Measurements from ENCODE around the gene CROCC. TPM values are rescaled to one million over a fixed set of nuclear protein-coding genes. Genes with fewer than 3 reads are reported as not detected.
"Not testable (repeated sequence)": the region's sequence is repeated elsewhere in the genome, so short reads cannot be mapped to it uniquely, and the experiment has no call there.

The CROCC gene
- total RNA-seq, 1 donor from 2014 or later, result 24.7 TPM

DNA sequence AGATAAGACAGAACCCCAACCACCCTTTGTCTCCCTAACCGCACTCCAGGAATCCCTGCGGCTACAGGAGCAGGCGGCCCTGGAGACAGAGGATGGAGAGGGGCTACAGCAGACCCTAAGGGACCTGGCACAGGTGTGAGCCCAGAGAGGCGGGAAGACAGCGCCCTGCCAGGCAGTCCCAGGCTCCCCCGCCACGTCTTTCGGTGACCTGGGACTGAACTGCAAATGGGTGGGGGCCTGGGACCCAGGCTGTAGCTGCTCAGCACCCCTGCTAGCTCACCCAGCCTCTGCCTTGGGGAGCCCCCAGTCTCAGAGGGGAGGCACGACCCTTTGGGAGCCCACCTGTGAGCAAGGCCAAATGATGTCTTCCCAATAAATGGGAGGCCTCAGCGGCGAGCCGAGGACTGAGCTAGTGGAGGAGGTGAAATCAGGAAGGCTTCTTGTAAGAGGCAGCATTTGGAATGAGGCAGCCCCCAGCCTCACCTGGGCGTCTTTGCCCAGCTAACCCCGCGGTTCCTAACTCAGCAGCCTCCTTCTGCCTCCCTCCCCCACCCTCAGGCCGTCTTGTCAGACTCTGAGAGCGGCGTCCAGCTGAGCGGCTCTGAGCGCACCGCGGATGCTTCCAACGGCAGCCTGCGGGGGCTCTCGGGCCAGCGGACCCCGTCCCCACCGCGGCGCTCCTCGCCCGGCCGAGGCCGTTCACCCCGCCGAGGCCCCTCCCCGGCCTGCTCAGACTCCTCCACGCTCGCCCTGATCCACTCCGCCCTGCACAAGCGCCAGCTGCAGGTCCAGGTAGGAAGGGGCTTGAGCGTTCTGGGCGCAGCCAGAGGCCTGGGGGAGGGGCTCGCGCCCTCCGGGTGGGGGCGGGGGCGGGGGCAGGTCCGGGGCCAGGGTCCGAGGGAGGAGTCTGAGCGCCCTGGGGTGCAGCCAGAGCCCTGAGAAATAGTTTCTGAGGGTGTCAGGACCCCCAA lies 16.9 kb downstream of the CROCC start:
- no peaks in the 10 kb centered on the region for H3K4me1 Mint-ChIP-seq (ENCODE audit: low read depth)
- peaks cover 1% of the 10 kb centered on the region for H3K36me3 Mint-ChIP-seq (ENCODE audit: low read depth)
- TF ChIP-seq, protein P1, sequence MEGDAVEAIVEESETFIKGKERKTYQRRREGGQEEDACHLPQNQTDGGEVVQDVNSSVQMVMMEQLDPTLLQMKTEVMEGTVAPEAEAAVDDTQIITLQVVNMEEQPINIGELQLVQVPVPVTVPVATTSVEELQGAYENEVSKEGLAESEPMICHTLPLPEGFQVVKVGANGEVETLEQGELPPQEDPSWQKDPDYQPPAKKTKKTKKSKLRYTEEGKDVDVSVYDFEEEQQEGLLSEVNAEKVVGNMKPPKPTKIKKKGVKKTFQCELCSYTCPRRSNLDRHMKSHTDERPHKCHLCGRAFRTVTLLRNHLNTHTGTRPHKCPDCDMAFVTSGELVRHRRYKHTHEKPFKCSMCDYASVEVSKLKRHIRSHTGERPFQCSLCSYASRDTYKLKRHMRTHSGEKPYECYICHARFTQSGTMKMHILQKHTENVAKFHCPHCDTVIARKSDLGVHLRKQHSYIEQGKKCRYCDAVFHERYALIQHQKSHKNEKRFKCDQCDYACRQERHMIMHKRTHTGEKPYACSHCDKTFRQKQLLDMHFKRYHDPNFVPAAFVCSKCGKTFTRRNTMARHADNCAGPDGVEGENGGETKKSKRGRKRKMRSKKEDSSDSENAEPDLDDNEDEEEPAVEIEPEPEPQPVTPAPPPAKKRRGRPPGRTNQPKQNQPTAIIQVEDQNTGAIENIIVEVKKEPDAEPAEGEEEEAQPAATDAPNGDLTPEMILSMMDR (IDR thresholded peaks at IDR 0.05), result no peak
- no peak overlapping the region for H3K4me3 Mint-ChIP-seq (ENCODE audit: unreplicated experiment)
- DNase-seq (ENCODE audit: low spot score), result no peak
- no peaks in the 10 kb centered on the region for H3K9me3 Mint-ChIP-seq (ENCODE audit: low read depth)
- H3K27me3 Mint-ChIP-seq (ENCODE audit: low read depth), result no peaks in the 10 kb centered on the region
- no peak overlapping the region for H3K27ac Mint-ChIP-seq (ENCODE audit: unreplicated experiment)

DNA sequence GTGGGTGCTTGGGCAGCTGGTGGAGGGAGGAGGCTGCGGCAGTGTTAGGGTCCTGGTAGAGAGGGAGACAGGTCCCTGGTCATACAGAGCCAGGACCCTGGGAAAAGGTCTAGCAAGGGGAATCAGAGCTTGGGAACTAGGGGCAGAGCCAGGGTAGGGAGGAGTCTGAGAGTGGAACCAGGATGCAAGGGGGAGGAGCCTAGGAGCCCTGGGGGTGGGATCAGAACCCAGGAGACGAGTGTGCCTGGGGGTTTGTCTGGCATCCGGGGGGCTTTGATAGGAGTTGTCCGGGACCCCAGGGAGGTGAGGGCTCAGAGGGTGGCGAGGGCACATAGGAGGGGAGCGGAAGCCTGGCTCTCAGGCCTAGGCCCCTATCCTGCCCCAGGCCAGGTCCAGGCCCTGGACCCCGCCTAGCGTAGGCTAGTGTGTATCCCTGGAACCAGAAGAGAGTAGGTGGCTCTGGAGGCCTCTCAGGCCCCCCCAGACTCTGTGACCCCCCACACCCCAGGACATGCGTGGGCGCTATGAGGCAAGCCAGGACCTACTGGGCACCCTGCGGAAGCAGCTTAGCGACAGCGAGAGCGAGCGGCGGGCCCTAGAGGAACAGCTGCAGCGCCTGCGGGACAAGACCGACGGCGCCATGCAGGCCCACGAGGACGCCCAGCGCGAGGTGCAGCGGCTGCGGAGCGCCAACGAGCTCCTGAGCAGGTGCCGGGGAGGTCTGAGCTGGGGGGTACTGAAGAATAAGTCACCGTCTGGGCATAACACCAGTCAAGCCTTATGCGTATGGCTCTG lies 17.9 kb downstream of the CROCC start:
- H3K9me3 Mint-ChIP-seq (ENCODE audit: low read depth); H3K27me3 Mint-ChIP-seq (ENCODE audit: low read depth); H3K27ac Mint-ChIP-seq (ENCODE audit: unreplicated experiment); DNase-seq (ENCODE audit: low spot score); H3K4me3 Mint-ChIP-seq (ENCODE audit: unreplicated experiment); H3K36me3 Mint-ChIP-seq (ENCODE audit: low read depth); H3K4me1 Mint-ChIP-seq (ENCODE audit: low read depth): not testable (repeated sequence)

DNA sequence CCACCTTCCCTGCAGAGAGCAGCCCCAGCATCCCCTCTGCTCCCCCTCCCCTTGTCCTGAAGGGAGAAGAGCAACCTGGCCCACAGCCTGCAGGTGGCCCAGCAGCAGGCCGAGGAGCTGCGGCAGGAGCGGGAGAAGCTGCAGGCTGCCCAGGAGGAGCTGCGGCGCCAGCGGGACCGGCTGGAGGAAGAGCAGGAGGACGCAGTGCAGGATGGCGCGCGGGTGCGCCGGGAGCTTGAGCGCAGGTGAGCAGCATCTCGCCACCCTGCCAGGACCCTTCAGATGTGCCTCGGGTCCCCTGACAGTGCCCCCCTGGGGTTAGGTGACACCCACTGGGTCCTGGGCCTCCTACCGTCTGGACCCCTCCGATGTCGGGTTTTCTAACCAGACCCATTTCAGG lies 22.3 kb downstream of the CROCC start:
- no peak overlapping the region for H3K27ac Mint-ChIP-seq (ENCODE audit: unreplicated experiment)

DNA sequence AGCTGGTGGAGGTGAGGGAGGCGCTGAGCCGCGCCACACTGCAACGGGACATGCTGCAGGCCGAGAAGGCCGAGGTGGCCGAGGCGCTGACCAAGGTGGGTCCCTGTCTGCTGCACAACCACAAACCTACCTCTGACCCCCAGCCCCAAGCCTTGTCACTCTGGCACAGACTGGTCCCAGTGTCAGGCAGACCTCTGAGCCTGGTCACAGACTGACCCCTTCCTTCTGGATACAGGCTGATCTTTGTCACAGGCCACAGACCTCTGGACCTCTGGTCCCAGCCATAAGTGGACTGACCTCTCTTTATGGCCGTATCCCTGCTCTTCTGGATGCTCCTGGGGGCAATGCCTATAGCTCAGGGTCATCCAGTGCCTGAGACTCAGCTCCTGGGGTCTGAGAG lies 23.8 kb downstream of the CROCC start:
- H3K27ac Mint-ChIP-seq (ENCODE audit: unreplicated experiment); H3K4me1 Mint-ChIP-seq (ENCODE audit: low read depth); H3K36me3 Mint-ChIP-seq (ENCODE audit: low read depth); H3K9me3 Mint-ChIP-seq (ENCODE audit: low read depth); DNase-seq (ENCODE audit: low spot score); H3K27me3 Mint-ChIP-seq (ENCODE audit: low read depth); H3K4me3 Mint-ChIP-seq (ENCODE audit: unreplicated experiment): not testable (repeated sequence)

More for the DNA sequence above, 22.3 kb downstream of the CROCC start:
- Mint-ChIP-seq H3K27me3 (ENCODE audit: low read depth) (no peaks in the 10 kb centered on the region), H3K36me3 (ENCODE audit: low read depth) (peaks cover 2% of the 10 kb centered on the region), H3K9me3 (ENCODE audit: low read depth) (no peaks in the 10 kb centered on the region), H3K4me1 (ENCODE audit: low read depth) (no peaks in the 10 kb centered on the region), H3K4me3 (ENCODE audit: unreplicated experiment) (no peak overlapping the region)
- TF ChIP-seq, protein P1 (IDR thresholded peaks at IDR 0.05), result no peak
- DNase-seq (ENCODE audit: low spot score), result no peak

DNA sequence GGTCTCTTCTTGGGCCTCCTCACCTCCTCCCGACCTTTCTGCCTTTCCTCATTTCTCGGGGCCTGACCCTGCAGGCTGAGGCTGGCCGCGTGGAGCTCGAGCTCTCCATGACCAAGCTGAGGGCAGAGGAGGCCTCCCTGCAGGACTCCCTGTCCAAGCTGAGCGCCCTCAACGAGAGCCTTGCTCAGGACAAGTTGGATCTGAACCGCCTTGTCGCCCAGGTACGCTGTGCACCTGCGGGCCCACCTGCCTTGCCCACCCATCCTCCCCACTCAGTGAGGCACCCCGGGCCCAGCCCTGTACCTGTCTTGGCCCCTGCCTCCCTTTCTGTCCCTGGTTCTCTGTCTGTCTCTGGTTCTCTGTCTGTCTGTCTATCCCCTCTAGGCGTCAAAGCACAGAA lies 24.5 kb downstream of the CROCC start:
- H3K4me3 Mint-ChIP-seq (ENCODE audit: unreplicated experiment); H3K4me1 Mint-ChIP-seq (ENCODE audit: low read depth); H3K27ac Mint-ChIP-seq (ENCODE audit: unreplicated experiment); DNase-seq (ENCODE audit: low spot score); H3K9me3 Mint-ChIP-seq (ENCODE audit: low read depth); H3K36me3 Mint-ChIP-seq (ENCODE audit: low read depth); H3K27me3 Mint-ChIP-seq (ENCODE audit: low read depth): not testable (repeated sequence)

DNA sequence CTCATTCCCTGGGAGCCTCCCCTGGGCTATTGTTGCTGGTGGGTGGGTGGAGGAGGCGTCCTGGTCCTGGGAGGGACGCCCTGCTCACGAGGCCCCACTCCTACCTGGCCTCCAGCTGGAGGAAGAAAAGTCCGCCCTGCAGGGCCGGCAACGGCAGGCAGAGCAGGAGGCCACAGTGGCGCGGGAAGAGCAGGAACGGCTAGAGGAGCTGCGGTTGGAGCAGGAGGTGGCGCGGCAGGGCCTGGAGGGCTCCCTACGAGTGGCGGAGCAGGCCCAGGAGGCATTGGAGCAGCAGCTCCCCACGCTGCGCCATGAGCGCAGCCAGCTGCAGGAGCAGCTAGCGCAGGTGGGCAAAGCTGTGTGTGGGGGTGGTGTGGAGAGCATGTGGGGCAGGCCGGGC lies 24.9 kb downstream of the CROCC start:
- TF ChIP-seq, protein P1 (IDR thresholded peaks at IDR 0.05), result no peak
- Mint-ChIP-seq H3K4me3 (ENCODE audit: unreplicated experiment) (no peak overlapping the region), H3K9me3 (ENCODE audit: low read depth) (no peaks in the 10 kb centered on the region)

DNA sequence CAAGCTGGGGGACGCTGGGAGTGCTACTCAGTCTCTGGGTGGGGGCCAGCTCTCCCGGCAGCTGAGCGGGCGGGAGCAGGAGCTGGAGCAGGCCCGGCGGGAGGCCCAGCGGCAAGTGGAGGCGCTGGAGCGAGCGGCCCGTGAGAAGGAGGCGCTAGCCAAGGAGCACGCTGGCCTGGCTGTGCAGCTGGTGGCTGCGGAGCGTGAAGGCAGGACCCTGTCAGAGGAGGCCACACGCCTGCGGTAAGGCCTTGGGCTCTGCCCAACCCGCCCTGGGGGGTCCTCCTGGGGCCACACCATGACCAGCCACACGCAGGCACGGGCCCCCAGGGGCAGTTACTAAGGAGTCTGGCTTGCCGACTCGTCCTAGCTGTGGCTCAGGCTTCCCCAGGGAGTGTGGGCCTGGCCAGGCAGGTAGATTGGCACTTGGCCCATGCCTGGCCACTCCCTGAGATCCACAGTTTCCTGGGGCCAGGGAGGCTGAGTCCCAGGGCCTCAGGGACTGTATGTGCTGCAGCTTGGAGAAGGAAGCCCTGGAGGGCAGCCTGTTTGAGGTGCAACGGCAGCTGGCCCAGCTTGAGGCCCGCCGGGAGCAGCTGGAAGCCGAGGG lies 26.7 kb downstream of the CROCC start:
- not testable (repeated sequence) for H3K9me3 Mint-ChIP-seq (ENCODE audit: low read depth); H3K27me3 Mint-ChIP-seq (ENCODE audit: low read depth); DNase-seq (ENCODE audit: low spot score); H3K36me3 Mint-ChIP-seq (ENCODE audit: low read depth); H3K4me3 Mint-ChIP-seq (ENCODE audit: unreplicated experiment); H3K27ac Mint-ChIP-seq (ENCODE audit: unreplicated experiment); H3K4me1 Mint-ChIP-seq (ENCODE audit: low read depth)

More for the DNA sequence above, 24.9 kb downstream of the CROCC start:
- Mint-ChIP-seq H3K4me1 (ENCODE audit: low read depth) (no peaks in the 10 kb centered on the region), H3K27ac (ENCODE audit: unreplicated experiment) (no peak overlapping the region), H3K36me3 (ENCODE audit: low read depth) (peaks cover 2% of the 10 kb centered on the region), H3K27me3 (ENCODE audit: low read depth) (no peaks in the 10 kb centered on the region)
- DNase-seq (ENCODE audit: low spot score), result no peak

DNA sequence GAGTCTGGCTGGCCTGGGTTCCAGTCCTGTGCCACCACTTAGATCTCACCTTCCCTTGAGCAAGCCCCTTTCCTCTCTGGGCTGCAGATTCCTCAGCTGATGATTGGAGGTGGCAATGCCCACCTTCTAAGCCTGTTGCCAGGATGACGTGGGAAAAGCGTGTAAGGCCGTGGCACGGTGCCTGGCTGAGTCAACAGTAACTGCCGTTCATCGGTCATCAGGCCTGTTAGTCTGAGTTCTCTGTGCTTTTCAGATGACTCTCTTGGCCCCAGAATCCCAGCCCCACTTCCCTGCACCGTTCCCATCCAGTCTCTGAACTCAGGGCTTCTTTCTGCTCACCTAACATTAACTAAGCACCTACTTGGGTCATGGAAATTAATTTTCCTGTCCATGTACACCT lies 27.3 kb downstream of the CROCC start:
- H3K4me1 Mint-ChIP-seq (ENCODE audit: low read depth); DNase-seq (ENCODE audit: low spot score); H3K9me3 Mint-ChIP-seq (ENCODE audit: low read depth); H3K36me3 Mint-ChIP-seq (ENCODE audit: low read depth); H3K4me3 Mint-ChIP-seq (ENCODE audit: unreplicated experiment); H3K27ac Mint-ChIP-seq (ENCODE audit: unreplicated experiment); H3K27me3 Mint-ChIP-seq (ENCODE audit: low read depth): not testable (repeated sequence)

DNA sequence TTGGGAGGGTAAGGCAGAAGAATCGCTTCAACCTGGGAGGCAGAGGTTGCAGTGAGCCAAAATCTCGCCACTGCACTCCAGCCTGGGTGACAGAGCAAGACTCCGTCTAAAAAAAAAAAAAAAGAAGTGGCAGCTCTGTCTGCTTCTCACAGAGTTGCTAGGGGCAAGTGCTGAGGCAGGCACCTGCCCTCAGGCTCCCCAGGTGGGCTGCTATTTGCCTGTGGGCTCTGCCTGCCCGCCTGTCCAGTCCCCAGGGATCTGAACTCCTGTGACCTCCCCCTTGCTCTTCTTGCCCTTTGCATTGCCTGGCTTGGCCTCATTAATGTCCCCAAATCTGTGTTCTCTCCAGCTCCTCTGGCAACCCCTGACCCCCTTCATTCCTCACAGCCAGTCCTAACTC lies 30.6 kb downstream of the CROCC start:
- not testable (repeated sequence) for H3K4me1 Mint-ChIP-seq (ENCODE audit: low read depth); DNase-seq (ENCODE audit: low spot score); H3K36me3 Mint-ChIP-seq (ENCODE audit: low read depth); H3K27ac Mint-ChIP-seq (ENCODE audit: unreplicated experiment); H3K4me3 Mint-ChIP-seq (ENCODE audit: unreplicated experiment); H3K27me3 Mint-ChIP-seq (ENCODE audit: low read depth); H3K9me3 Mint-ChIP-seq (ENCODE audit: low read depth)

Measured in chondrocyte (in vitro differentiated cells).